KMS-11 (cell line): ENCODE data around the gene NCAN.
"Not testable (repeated sequence)": the region's sequence is repeated elsewhere in the genome, so short reads cannot be mapped to it uniquely, and the experiment has no call there.

Experiments used
- H2AFZ ChIP-seq: fragments of 200-600 bp; sonication (generic); 2 replicates; pipeline ENCODE4 v1.6.1; 2016; ENCODE audit warnings: antibody characterized with exemption, mixed run types, low read depth
- H3K27ac ChIP-seq: fragments of 200-600 bp; sonication (generic); 2 replicates; pipeline ENCODE4 v1.6.1; 2016; ENCODE audit warnings: mild to moderate bottlenecking, mixed run types
- H3K27me3 ChIP-seq: fragments of 200-600 bp; sonication (generic); 2 replicates; pipeline ENCODE4 v1.6.1; 2017; ENCODE audit warnings: mild to moderate bottlenecking, low read depth, mixed run types, moderate library complexity; ENCODE audit not compliant: insufficient read depth
- H3K36me3 ChIP-seq: fragments of 200-600 bp; sonication (generic); 2 replicates; pipeline ENCODE4 v1.6.1; 2017; ENCODE audit warnings: mild to moderate bottlenecking, mixed run types; ENCODE audit not compliant: insufficient read depth
- H3K4me1 ChIP-seq: fragments of 200-600 bp; sonication (generic); 2 replicates; pipeline ENCODE4 v1.6.1; 2016; ENCODE audit warnings: mild to moderate bottlenecking, low read depth, mixed run types; ENCODE audit not compliant: poor library complexity, severe bottlenecking
- H3K4me2 ChIP-seq: fragments of 200-600 bp; sonication (generic); 2 replicates; pipeline ENCODE4 v1.7.0; 2016; ENCODE audit warnings: mild to moderate bottlenecking, mixed run types
- H3K4me3 ChIP-seq: fragments of 200-600 bp; sonication (generic); IDR thresholded peaks from 2 replicates; pipeline ENCODE4 v1.6.1; 2017; ENCODE audit warnings: low read depth, low read length, mixed read lengths; ENCODE audit not compliant: insufficient read depth
- H3K79me2 ChIP-seq: fragments of 200-600 bp; sonication (generic); 2 replicates; pipeline ENCODE4 v1.6.1; 2016; ENCODE audit warnings: low read depth, mixed run types; ENCODE audit not compliant: insufficient read depth
- H3K9ac ChIP-seq: fragments of 200-600 bp; sonication (generic); 2 replicates; pipeline ENCODE4 v1.6.1; 2016; ENCODE audit warnings: mild to moderate bottlenecking, mixed run types
- H4K20me1 ChIP-seq: fragments of 200-600 bp; sonication (generic); 2 replicates; pipeline ENCODE4 v1.6.1; 2016; ENCODE audit warnings: mild to moderate bottlenecking, mixed run types; ENCODE audit not compliant: insufficient read depth
- TF ChIP-seq, protein P1 (sequence below): fragments of 200-600 bp; sonication (generic); conservative IDR thresholded peaks from 2 replicates; pipeline ENCODE4 v1.6.1; 2017; ENCODE audit warnings: low read depth, mild to moderate bottlenecking, antibody characterized with exemption, low read length, moderate library complexity, mixed read lengths

The NCAN gene

DNA sequence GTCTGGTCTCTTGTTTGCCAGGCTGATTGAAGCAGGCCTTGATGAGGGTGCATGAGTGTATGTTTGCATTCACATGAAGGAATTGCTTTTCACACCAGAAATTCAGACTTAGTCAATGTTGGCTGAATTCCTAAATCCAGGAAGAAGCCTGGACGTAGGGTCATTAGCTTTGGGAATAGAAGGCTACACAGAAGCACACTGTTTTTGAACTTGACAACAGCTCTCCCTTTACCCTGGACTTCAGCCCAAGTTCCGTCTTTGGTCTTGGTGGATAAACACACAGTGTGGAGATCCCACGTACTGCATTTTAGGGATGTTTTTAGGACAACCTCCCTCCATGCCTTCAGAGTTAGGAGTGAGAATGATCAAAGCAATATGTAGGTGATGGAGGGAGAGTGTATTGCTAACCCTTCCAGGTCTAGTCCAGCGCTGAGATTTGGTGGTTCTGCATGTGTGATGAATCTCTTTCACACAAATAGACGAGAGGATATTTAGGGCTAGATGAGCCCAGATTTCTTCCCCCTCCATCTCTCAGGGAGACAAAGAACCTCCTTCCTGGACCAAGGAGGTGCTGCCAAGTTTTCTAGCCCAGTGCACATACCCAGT lies 38.5 kb downstream of the NCAN start:
- H3K9ac ChIP-seq = no peak overlapping the region
- H3K79me2 ChIP-seq = no peaks in the 10 kb centered on the region
- no peak overlapping the region for H3K27ac ChIP-seq
- no peaks in the 10 kb centered on the region for H3K4me1 ChIP-seq
- no peaks in the 10 kb centered on the region for H4K20me1 ChIP-seq
- H3K27me3 ChIP-seq = no peaks in the 10 kb centered on the region; the same call in 1 of the 2 replicates
- no peak overlapping the region for H2AFZ ChIP-seq
- H3K36me3 ChIP-seq = no peaks in the 10 kb centered on the region
- TF ChIP-seq, protein P1, sequence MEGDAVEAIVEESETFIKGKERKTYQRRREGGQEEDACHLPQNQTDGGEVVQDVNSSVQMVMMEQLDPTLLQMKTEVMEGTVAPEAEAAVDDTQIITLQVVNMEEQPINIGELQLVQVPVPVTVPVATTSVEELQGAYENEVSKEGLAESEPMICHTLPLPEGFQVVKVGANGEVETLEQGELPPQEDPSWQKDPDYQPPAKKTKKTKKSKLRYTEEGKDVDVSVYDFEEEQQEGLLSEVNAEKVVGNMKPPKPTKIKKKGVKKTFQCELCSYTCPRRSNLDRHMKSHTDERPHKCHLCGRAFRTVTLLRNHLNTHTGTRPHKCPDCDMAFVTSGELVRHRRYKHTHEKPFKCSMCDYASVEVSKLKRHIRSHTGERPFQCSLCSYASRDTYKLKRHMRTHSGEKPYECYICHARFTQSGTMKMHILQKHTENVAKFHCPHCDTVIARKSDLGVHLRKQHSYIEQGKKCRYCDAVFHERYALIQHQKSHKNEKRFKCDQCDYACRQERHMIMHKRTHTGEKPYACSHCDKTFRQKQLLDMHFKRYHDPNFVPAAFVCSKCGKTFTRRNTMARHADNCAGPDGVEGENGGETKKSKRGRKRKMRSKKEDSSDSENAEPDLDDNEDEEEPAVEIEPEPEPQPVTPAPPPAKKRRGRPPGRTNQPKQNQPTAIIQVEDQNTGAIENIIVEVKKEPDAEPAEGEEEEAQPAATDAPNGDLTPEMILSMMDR = no peak
- no peak overlapping the region for H3K4me3 ChIP-seq
- H3K4me2 ChIP-seq = no peak overlapping the region

DNA sequence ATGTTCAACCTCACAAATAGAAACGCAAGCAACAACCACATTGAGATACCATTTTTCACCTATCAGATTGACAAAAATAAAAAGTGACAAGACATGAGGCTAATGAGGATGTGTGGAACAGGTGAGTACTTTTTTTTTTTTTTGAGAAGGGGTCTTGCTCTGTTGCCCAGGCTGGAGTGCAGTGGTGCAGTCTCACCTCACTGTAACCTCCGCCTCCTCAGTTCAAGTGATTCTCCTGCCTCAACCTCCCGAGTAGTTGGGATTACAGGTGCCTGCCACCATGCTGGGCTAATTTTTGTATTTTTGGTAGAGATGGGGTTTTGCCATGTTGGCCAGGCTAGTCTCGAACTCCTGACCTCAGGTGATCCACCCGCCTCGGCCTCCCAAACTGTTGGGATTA lies 41.7 kb downstream of the NCAN start:
- not testable (repeated sequence) for H3K4me2 ChIP-seq, H3K27me3 ChIP-seq, H3K36me3 ChIP-seq, H3K79me2 ChIP-seq, H3K4me3 ChIP-seq, H2AFZ ChIP-seq, H3K9ac ChIP-seq, H4K20me1 ChIP-seq, H3K4me1 ChIP-seq, H3K27ac ChIP-seq

DNA sequence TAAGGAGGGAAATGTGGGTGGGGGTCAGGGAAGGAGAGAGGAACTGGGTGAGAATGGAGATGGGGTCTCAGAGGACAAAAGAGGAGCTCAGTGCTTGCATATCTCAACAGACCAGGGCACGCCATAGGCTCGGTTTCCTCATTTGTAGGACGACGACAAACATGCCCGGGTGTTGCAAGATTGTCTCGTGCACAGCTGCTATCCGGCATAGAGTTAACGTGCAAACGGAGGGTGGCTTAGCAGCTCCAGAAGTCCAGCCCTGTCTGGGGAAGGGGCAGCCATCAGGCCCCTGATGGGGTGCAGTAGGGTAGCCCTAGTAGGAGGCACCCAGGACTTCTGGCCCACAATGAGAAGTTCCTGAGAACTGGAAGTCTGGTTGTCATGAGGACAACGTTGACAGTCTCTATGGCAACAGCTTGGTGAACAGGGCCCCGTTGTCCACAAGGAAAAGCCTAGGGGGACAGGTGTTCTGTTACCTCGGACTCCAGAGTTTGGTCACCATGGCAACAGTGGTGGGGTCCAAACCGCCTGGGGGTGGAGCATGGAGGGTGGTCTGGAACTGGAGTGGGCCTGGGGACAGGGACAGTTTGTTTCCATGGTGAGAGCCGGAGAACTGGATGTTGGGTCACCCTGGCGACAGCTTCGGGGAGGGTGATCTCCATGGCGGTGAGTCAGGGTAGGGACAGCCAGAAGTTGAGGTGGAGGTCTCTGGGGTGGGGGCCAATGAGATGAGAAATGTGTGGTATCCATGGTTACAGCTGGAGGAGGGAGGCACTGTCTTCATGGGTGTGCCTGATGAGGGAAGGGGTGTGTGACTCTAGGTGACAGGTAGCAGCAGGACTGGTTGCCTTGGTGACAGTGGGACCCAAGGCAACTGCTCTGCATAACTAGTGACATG lies 44.6 kb downstream of the NCAN start:
- H3K4me1 ChIP-seq = no peaks in the 10 kb centered on the region
- H4K20me1 ChIP-seq = no peaks in the 10 kb centered on the region
- no peaks in the 10 kb centered on the region for H3K36me3 ChIP-seq
- TF ChIP-seq, protein P1 = no peak
- H3K27me3 ChIP-seq = peaks cover 8% of the 10 kb centered on the region; the same call in 1 of the 2 replicates
- no peak overlapping the region for H3K4me2 ChIP-seq
- H3K79me2 ChIP-seq = no peaks in the 10 kb centered on the region
- no peak overlapping the region for H3K9ac ChIP-seq
- no peak overlapping the region for H3K4me3 ChIP-seq
- H2AFZ ChIP-seq = no peak overlapping the region
- H3K27ac ChIP-seq = no peak overlapping the region

DNA sequence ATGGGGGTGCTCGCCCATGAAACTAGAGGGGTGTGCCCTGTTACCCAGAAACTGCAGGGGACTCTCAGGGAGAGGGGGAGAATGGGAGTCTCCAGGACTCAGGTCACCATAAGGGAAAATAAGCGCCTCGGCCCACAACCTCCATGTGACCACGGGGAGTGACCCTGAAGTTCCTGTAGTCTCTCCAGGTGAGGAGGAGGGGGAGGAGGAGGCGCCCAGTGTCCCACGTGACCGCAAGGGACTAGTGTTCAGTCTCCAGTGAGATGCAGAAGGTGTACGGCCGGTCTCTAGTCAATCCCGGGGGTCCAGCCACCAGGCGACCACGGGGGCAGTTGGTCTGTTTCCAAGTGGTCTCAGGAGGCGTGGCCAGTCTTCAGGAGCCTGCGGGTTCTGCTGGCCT lies 45.4 kb downstream of the NCAN start:
- Histone ChIP-seq H3K9ac (no peak overlapping the region), H2AFZ (no peak overlapping the region), H4K20me1 (no peaks in the 10 kb centered on the region), H3K4me1 (no peaks in the 10 kb centered on the region), H3K4me3 (no peak overlapping the region), H3K36me3 (no peaks in the 10 kb centered on the region), H3K4me2 (no peak overlapping the region), H3K79me2 (no peaks in the 10 kb centered on the region), H3K27ac (no peak overlapping the region), H3K27me3 (peaks cover 11% of the 10 kb centered on the region; the same call in 1 of the 2 replicates)
- TF ChIP-seq, protein P1 = no peak
